Measurements from ENCODE around the gene CDC45. TPM values are rescaled to one million over a fixed set of nuclear protein-coding genes. Genes with fewer than 3 reads are reported as not detected.

The CDC45 gene
- total and polyA plus RNA-seq, 2 of the 13 experiments (the other 11 are each of a cell fraction or from before 2014, with no cell fraction given), result 14.4 to 36.3 TPM

DNA sequence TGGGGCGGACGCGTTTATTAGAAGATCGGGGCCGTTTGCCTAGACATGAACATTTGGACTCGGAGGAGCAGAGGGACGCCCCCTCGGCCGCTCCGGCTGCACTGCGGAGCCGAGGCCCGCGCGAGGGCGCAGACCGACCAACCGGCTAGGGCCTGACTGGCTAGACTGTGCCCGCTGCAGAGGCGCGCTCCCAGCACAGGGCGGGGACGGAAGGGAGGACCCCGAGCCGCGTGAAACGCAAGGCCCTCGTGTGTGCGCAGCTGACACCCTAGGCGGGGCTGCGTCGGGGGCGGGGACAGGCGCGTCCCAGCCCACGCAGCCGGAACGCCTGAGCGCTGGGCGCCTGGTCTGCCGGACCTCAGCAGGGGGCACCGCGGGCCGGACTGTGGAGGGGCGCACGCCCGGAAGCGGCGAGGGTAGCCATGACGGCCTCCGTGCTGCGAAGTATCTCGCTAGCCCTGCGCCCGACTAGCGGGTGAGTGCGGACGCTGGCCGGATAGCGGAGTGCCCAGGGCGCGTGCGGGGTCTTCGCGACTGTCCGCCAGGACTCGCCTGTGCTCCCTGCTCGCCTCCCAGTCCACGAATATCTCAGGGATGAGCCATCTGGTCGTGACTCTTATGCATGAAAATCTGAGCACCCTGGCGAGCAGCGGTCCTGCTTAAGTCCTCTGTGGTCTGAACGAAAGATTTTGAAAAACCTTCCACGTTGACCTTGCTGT is 47.4 kb upstream of the CDC45 start, which contains the start of gene MRPL40 (continued):
- peak; percentile 95 for TF ChIP-seq GMEB1 (CRISPR knock-in tag; IDR thresholded peaks at IDR 0.05; ENCODE audit: borderline replicate concordance)
- TF ChIP-seq FOXO1 (CRISPR knock-in tag; IDR thresholded peaks at IDR 0.05), result peak; percentile 93
- no peak for TF ChIP-seq NPAS2 (CRISPR knock-in tag; IDR thresholded peaks at IDR 0.05; ENCODE audit: borderline replicate concordance)
- TF ChIP-seq ZNF207 (IDR thresholded peaks at IDR 0.05; ENCODE audit: borderline replicate concordance), result no peak
- TF ChIP-seq, protein P1, sequence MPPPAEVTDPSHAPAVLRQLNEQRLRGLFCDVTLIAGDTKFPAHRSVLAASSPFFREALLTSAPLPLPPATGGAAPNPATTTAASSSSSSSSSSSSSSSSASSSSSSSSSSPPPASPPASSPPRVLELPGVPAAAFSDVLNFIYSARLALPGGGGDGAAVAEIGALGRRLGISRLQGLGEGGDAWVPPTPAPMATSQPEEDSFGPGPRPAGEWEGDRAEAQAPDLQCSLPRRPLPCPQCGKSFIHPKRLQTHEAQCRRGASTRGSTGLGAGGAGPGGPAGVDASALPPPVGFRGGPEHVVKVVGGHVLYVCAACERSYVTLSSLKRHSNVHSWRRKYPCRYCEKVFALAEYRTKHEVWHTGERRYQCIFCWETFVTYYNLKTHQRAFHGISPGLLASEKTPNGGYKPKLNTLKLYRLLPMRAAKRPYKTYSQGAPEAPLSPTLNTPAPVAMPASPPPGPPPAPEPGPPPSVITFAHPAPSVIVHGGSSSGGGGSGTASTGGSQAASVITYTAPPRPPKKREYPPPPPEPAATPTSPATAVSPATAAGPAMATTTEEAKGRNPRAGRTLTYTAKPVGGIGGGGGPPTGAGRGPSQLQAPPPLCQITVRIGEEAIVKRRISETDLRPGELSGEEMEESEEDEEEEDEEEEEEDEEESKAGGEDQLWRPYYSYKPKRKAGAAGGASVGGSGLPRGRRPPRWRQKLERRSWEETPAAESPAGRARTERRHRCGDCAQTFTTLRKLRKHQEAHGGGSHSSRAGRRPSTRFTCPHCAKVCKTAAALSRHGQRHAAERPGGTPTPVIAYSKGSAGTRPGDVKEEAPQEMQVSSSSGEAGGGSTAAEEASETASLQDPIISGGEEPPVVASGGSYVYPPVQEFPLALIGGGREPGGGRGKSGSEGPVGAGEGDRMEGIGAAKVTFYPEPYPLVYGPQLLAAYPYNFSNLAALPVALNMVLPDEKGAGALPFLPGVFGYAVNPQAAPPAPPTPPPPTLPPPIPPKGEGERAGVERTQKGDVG (CRISPR knock-in tag; IDR thresholded peaks at IDR 0.05; ENCODE audit: borderline replicate concordance), result peak; percentile 76; the same call in 1 of the 2 replicates
- peak; percentile 88 for TF ChIP-seq NFKB2 (CRISPR knock-in tag; IDR thresholded peaks at IDR 0.05; ENCODE audit: borderline replicate concordance)
- no peak; the same call in 1 of the 2 replicates for TF ChIP-seq ZNF841 (CRISPR knock-in tag; IDR thresholded peaks at IDR 0.05; ENCODE audit: borderline replicate concordance)
- 0 out of 2 replicates have a peak, but pooled peaks have one; percentile 29 for TF ChIP-seq KLF13 (CRISPR knock-in tag; IDR thresholded peaks at IDR 0.05)
- TF ChIP-seq, protein P2, sequence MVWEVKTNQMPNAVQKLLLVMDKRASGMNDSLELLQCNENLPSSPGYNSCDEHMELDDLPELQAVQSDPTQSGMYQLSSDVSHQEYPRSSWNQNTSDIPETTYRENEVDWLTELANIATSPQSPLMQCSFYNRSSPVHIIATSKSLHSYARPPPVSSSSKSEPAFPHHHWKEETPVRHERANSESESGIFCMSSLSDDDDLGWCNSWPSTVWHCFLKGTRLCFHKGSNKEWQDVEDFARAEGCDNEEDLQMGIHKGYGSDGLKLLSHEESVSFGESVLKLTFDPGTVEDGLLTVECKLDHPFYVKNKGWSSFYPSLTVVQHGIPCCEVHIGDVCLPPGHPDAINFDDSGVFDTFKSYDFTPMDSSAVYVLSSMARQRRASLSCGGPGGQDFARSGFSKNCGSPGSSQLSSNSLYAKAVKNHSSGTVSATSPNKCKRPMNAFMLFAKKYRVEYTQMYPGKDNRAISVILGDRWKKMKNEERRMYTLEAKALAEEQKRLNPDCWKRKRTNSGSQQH (CRISPR knock-in tag; IDR thresholded peaks at IDR 0.05; ENCODE audit: low read depth), result peak; percentile 99
- TF ChIP-seq TSC22D2 (CRISPR knock-in tag; IDR thresholded peaks at IDR 0.05; ENCODE audit: borderline replicate concordance), result peak; percentile 91
- TF ChIP-seq, protein P3, sequence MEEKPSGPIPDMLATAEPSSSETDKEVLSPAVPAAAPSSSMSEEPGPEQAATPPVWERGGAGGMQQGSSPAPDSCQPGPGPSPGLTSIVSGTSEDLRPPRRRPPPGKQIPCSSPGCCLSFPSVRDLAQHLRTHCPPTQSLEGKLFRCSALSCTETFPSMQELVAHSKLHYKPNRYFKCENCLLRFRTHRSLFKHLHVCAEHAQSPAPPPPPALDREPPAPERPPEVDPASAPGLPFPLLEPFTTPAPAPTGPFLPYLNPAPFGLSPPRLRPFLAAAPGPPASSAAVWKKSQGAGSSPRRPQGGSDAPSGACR (CRISPR knock-in tag; IDR thresholded peaks at IDR 0.05), result peak; percentile 100; the same call in 1 of the 2 replicates
- TF ChIP-seq, protein P4, sequence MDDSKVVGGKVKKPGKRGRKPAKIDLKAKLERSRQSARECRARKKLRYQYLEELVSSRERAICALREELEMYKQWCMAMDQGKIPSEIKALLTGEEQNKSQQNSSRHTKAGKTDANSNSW (CRISPR knock-in tag; IDR thresholded peaks at IDR 0.05; ENCODE audit: borderline replicate concordance), result peak; percentile 91; the same call in 1 of the 2 replicates
- TF ChIP-seq FOXK2 (IDR thresholded peaks at IDR 0.05), result no peak
- TF ChIP-seq, protein P5, sequence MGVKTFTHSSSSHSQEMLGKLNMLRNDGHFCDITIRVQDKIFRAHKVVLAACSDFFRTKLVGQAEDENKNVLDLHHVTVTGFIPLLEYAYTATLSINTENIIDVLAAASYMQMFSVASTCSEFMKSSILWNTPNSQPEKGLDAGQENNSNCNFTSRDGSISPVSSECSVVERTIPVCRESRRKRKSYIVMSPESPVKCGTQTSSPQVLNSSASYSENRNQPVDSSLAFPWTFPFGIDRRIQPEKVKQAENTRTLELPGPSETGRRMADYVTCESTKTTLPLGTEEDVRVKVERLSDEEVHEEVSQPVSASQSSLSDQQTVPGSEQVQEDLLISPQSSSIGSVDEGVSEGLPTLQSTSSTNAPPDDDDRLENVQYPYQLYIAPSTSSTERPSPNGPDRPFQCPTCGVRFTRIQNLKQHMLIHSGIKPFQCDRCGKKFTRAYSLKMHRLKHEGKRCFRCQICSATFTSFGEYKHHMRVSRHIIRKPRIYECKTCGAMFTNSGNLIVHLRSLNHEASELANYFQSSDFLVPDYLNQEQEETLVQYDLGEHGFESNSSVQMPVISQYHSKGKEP (CRISPR knock-in tag; IDR thresholded peaks at IDR 0.05), result peak; percentile 89; the same call in 1 of the 2 replicates
- peak; percentile 68; the same call in 1 of the 2 replicates for TF ChIP-seq ZNF468 (CRISPR knock-in tag; IDR thresholded peaks at IDR 0.05)
- peak; percentile 51; the same call in 1 of the 2 replicates for TF ChIP-seq ZBTB21 (CRISPR knock-in tag; IDR thresholded peaks at IDR 0.05)

Data from HepG2 (cell line).